Fibroblast of the conjunctiva (primary cell): ENCODE measurements around the gene NAT8.
"Not testable (repeated sequence)": the region's sequence is repeated elsewhere in the genome, so short reads cannot be mapped to it uniquely, and the experiment has no call there.

Experiments
- DNase-seq: peaks from one replicate; pipeline ENCODE4 v3.0.0-alpha.2; 2010; ENCODE audit warnings: low read depth

NAT8 gene

GRCh38 chr2:73636977-73637376 lies 5.2 kb downstream of the NAT8 start:
- DNase-seq: not testable (repeated sequence)

- not testable (repeated sequence) for DNase-seq
Measured at GRCh38 chr2:73630662-73631266, 11.5 kb downstream of the NAT8 start.

GRCh38 chr2:73628493-73628892 lies 13.7 kb downstream of the NAT8 start:
- DNase-seq: not testable (repeated sequence)

- DNase-seq: not testable (repeated sequence)
Measured at GRCh38 chr2:73626237-73626636, 16.0 kb downstream of the NAT8 start.

GRCh38 chr2:73624625-73625024 lies 17.6 kb downstream of the NAT8 start:
- DNase-seq: not testable (repeated sequence)

GRCh38 chr2:73624036-73624435 lies 18.2 kb downstream of the NAT8 start:
- DNase-seq: not testable (repeated sequence)

- DNase-seq: not testable (repeated sequence)
Measured at GRCh38 chr2:73619925-73620324, 22.3 kb downstream of the NAT8 start.

- no peak for DNase-seq
Measured at GRCh38 chr2:73614997-73615396, 27.2 kb downstream of the NAT8 start.

- no peak for DNase-seq
Measured at GRCh38 chr2:73614105-73614504, 28.1 kb downstream of the NAT8 start.

GRCh38 chr2:73611867-73612266 lies 30.4 kb downstream of the NAT8 start:
- DNase-seq: no peak

GRCh38 chr2:73611193-73611592 lies 31.0 kb downstream of the NAT8 start:
- DNase-seq: no peak

- DNase-seq: no peak
Measured at GRCh38 chr2:73610111-73610510, 32.1 kb downstream of the NAT8 start.

- DNase-seq: not testable (repeated sequence)
Measured at GRCh38 chr2:73604589-73604988, 37.6 kb downstream of the NAT8 start.

GRCh38 chr2:73603099-73603588 lies 39.1 kb downstream of the NAT8 start:
- not testable (repeated sequence) for DNase-seq

- DNase-seq: no peak
Measured at GRCh38 chr2:73601780-73602179, 40.4 kb downstream of the NAT8 start.

GRCh38 chr2:73594251-73594650 lies 48.0 kb downstream of the NAT8 start:
- no peak for DNase-seq

GRCh38 chr2:73593680-73594079 lies 48.5 kb downstream of the NAT8 start:
- DNase-seq: no peak
